ENCODE data around the gene SPDYE5.

The SPDYE5 gene

DNA sequence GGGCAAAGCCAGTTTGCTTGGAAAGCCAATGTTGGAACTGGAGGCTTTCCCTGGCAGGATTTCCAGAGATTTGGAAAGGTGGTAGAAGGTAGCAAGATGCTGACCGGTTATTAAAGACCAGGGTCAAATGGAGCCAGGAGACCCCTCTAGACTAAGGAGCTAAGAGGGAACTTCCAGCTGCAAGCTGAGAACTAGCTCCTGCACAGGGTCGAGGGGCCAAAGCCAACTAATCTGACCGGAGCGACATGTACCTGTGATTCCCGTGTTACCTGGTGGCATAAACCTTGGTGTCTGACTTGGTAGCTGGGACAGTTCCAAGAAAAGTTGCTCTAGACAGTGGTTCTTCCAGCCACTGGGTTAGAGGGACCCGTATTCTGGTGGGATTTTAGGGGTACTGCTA lies 41.8 kb downstream of the SPDYE5 start (continued):
- TF ChIP-seq ZNF565 (CRISPR knock-in tag; conservative IDR thresholded peaks at IDR 0.05; ENCODE audit: low read depth) = no peak
- TF ChIP-seq OSR1 (CRISPR knock-in tag; IDR thresholded peaks at IDR 0.05) = no peak
- no peak for TF ChIP-seq ISL1 (CRISPR knock-in tag; IDR thresholded peaks at IDR 0.05)
- TF ChIP-seq ZNF8 (CRISPR knock-in tag; IDR thresholded peaks at IDR 0.05) = no peak
- TF ChIP-seq, protein P1, sequence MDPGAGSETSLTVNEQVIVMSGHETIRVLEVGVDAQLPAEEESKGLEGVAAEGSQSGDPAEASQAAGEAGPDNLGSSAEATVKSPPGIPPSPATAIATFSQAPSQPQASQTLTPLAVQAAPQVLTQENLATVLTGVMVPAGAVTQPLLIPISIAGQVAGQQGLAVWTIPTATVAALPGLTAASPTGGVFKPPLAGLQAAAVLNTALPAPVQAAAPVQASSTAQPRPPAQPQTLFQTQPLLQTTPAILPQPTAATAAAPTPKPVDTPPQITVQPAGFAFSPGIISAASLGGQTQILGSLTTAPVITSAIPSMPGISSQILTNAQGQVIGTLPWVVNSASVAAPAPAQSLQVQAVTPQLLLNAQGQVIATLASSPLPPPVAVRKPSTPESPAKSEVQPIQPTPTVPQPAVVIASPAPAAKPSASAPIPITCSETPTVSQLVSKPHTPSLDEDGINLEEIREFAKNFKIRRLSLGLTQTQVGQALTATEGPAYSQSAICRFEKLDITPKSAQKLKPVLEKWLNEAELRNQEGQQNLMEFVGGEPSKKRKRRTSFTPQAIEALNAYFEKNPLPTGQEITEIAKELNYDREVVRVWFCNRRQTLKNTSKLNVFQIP (CRISPR knock-in tag; IDR thresholded peaks at IDR 0.05; ENCODE audit: borderline replicate concordance, low read depth) = no peak
- no peak for TF ChIP-seq ZFP30 (CRISPR knock-in tag; IDR thresholded peaks at IDR 0.05)

DNA sequence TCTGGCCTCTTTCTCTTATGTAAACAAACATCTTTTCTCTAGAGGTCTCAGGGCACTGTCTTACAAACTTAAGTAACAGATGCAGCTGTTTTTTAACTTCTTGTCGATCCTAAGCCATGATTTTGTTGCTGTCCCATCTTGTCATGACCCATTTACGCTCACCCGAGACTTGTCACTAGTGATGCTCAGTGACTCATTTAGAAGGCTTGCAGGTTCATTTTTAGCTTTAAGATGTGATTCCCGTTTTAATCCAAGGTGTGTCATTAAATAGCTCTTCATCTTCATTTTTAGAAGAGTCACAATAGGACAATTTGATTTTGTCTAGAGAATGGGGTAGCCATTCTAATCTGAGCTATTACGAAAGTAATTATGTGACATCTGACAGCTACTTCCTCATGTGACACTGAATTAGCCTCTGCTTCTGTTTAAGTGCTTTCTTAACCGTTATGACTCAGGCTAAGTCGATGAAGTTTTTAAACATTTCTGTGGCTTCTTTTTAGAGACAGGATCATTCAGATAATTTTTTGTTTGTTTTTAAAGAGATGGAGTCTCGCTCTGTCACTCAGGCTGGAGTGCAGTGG lies 42.7 kb downstream of the SPDYE5 start:
- TF ChIP-seq ARNTL (CRISPR knock-in tag; IDR thresholded peaks at IDR 0.05; ENCODE audit: borderline replicate concordance, low read depth) = no peak
- peak; percentile 58 for TF ChIP-seq ISL1 (CRISPR knock-in tag; IDR thresholded peaks at IDR 0.05)
- TF ChIP-seq, protein P2, sequence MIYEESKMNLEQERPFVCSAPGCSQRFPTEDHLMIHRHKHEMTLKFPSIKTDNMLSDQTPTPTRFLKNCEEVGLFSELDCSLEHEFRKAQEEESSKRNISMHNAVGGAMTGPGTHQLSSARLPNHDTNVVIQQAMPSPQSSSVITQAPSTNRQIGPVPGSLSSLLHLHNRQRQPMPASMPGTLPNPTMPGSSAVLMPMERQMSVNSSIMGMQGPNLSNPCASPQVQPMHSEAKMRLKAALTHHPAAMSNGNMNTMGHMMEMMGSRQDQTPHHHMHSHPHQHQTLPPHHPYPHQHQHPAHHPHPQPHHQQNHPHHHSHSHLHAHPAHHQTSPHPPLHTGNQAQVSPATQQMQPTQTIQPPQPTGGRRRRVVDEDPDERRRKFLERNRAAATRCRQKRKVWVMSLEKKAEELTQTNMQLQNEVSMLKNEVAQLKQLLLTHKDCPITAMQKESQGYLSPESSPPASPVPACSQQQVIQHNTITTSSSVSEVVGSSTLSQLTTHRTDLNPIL (CRISPR knock-in tag; IDR thresholded peaks at IDR 0.05; ENCODE audit: low read depth) = no peak
- peak; percentile 55 for ATAC-seq

DNA sequence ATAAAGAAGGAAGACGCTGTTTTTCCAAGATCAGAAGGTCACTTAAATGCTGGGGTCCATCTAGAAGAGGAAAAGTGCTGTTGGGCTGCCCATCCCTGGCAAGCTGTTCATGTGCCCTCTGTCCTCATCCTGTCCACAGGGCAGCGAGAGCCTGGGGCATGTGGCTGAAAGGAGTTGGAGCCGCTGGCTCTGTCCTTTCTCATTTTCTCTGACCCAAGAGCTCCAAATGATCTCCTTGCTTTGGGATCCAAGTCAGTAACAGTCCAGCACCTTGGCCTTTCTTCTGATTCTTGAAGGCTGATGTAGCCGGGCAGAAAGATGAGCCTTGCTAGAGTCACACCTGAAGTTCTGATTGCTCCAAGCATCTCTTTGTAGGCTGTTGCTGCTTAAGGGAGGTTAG lies 44.4 kb downstream of the SPDYE5 start:
- no peak for ATAC-seq
- no peak for TF ChIP-seq GLIS3 (CRISPR knock-in tag; IDR thresholded peaks at IDR 0.05)
- TF ChIP-seq, protein P1 (CRISPR knock-in tag; IDR thresholded peaks at IDR 0.05; ENCODE audit: borderline replicate concordance, low read depth) = no peak
- no peak for TF ChIP-seq OSR1 (CRISPR knock-in tag; IDR thresholded peaks at IDR 0.05)
- TF ChIP-seq, protein P3, sequence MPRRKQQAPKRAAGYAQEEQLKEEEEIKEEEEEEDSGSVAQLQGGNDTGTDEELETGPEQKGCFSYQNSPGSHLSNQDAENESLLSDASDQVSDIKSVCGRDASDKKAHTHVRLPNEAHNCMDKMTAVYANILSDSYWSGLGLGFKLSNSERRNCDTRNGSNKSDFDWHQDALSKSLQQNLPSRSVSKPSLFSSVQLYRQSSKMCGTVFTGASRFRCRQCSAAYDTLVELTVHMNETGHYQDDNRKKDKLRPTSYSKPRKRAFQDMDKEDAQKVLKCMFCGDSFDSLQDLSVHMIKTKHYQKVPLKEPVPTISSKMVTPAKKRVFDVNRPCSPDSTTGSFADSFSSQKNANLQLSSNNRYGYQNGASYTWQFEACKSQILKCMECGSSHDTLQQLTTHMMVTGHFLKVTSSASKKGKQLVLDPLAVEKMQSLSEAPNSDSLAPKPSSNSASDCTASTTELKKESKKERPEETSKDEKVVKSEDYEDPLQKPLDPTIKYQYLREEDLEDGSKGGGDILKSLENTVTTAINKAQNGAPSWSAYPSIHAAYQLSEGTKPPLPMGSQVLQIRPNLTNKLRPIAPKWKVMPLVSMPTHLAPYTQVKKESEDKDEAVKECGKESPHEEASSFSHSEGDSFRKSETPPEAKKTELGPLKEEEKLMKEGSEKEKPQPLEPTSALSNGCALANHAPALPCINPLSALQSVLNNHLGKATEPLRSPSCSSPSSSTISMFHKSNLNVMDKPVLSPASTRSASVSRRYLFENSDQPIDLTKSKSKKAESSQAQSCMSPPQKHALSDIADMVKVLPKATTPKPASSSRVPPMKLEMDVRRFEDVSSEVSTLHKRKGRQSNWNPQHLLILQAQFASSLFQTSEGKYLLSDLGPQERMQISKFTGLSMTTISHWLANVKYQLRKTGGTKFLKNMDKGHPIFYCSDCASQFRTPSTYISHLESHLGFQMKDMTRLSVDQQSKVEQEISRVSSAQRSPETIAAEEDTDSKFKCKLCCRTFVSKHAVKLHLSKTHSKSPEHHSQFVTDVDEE (CRISPR knock-in tag; IDR thresholded peaks at IDR 0.05) = no peak
- TF ChIP-seq ZNF8 (CRISPR knock-in tag; IDR thresholded peaks at IDR 0.05) = no peak

DNA sequence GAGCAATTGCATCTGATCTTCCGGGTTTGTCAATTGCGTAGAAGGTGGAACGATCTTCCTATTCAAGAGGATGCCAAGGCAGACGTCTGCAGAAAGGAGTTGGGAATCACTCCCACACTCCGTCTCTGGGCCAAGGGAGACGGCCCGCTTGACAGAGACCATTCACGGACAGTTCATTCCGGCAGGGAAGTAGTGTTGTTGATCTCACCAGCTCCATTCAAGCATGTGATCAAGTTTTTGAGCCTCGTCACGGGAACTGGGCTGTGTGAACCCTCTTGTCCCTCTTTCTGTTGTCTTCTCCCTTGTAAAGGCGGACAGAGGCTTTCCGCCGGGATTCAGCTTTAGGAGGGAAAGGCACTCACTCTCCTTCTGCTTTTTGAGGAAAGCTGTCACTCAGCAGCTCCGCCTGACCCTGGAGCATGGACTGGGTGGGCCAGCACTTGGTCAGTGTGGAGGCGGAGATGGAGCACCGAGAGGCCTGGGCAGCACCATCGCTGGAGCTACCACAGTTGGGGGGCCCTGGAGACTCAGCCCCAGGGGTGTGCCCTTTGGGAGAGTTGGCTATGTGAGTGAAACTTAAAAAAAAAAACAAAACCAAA lies 44.9 kb downstream of the SPDYE5 start:
- no peak for TF ChIP-seq BACH2 (CRISPR knock-in tag; IDR thresholded peaks at IDR 0.05; ENCODE audit: borderline replicate concordance)
- TF ChIP-seq, protein P1 (CRISPR knock-in tag; IDR thresholded peaks at IDR 0.05; ENCODE audit: borderline replicate concordance, low read depth) = no peak
- TF ChIP-seq OSR1 (CRISPR knock-in tag; IDR thresholded peaks at IDR 0.05) = no peak
- no peak for TF ChIP-seq ZNF565 (CRISPR knock-in tag; conservative IDR thresholded peaks at IDR 0.05; ENCODE audit: low read depth)
- TF ChIP-seq ARNTL (CRISPR knock-in tag; IDR thresholded peaks at IDR 0.05; ENCODE audit: borderline replicate concordance, low read depth) = no peak
- no peak for ATAC-seq

DNA sequence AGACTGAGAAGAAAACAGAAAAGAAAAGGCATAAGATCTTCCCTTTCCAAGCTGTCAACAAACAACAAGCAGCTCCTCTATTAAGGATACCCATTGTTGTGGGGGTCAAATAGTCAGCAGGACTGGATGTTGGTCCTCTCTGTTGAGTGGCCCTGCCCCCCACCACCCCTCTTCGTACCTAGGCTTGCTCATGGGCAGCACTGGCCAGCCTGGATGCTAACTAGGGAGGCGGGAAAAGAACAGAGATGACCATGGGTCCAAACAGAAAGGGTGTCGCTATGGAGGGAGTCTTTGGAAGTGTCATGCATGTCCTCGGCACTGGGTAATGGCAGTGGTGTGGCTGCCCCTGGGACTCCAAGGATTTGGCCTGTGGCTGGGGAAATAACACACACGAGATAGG lies 45.6 kb downstream of the SPDYE5 start:
- no peak for ATAC-seq
- TF ChIP-seq RARB (CRISPR knock-in tag; IDR thresholded peaks at IDR 0.05) = no peak

Data from SK-N-SH treated with all-trans-retinoic acid at 6 μM for 48 hours (cell line).